Epithelial cell of proximal tubule (primary cell): ENCODE measurements around the gene FAM53A. TPM values are rescaled to one million over a fixed set of nuclear protein-coding genes. Genes with fewer than 3 reads are reported as not detected.

Experiments used
- DNase-seq: peaks from one replicate; pipeline ENCODE4 v3.0.0-alpha.2; 2011; ENCODE audit warnings: low read depth
- H3K4me3 ChIP-seq: 2 replicates; pipeline ENCODE4 v1.5.1; 2011; ENCODE audit warnings: low read depth, mild to moderate bottlenecking, low read length
- CTCF ChIP-seq: conservative IDR thresholded peaks from 2 replicates; pipeline ENCODE4 v1.5.1; 2012; ENCODE audit warnings: low read depth, mild to moderate bottlenecking, low read length
- total RNA-seq: library from RNA; depleted of rRNA; stranded (reverse); fragments of >200 nt; gene quantifications from 2 replicates; pipeline ENCODE4 v1.2.3, GENCODE V29; 2015

The FAM53A gene
- total RNA-seq, 1 donor from 2014 or later: 2.5 TPM

- DNase-seq: no peak
- no peak overlapping the region for H3K4me3 ChIP-seq
- no peak for TF ChIP-seq CTCF
Measured at GRCh38 chr4:1637580-1638271, 46.4 kb downstream of the FAM53A start.

GRCh38 chr4:1636490-1637211 lies 47.5 kb downstream of the FAM53A start:
- TF ChIP-seq CTCF: no peak

DNA sequence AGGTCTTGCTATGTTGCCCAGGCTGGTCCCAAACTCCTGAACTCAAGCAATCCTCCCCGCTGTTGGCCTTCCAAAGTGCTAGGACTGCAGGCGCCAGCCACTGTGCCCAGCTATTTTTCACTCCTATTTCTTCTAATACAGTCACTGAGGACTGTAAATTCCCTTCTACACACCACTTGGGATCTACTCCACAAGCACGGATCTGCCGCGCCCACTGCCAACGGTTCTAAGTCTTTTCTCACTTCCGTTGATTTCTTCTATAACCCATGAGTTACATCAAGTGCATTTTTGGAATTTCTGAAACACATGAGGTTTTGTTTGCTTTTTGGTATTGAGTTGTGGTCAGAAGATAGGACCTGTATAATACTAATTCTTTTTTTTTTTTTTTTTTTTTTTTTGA lies 48.6 kb downstream of the FAM53A start:
- no peak for TF ChIP-seq CTCF
- no peak for DNase-seq

More at GRCh38 chr4:1636490-1637211, 47.5 kb downstream of the FAM53A start:
- no peak for DNase-seq
- H3K4me3 ChIP-seq: no peak overlapping the region

GRCh38 chr4:1633993-1634392 lies 50.1 kb downstream of the FAM53A start:
- no peak for DNase-seq
- no peak for TF ChIP-seq CTCF
- H3K4me3 ChIP-seq: no peak overlapping the region

More for the DNA sequence above, 48.6 kb downstream of the FAM53A start:
- no peak overlapping the region for H3K4me3 ChIP-seq

DNA sequence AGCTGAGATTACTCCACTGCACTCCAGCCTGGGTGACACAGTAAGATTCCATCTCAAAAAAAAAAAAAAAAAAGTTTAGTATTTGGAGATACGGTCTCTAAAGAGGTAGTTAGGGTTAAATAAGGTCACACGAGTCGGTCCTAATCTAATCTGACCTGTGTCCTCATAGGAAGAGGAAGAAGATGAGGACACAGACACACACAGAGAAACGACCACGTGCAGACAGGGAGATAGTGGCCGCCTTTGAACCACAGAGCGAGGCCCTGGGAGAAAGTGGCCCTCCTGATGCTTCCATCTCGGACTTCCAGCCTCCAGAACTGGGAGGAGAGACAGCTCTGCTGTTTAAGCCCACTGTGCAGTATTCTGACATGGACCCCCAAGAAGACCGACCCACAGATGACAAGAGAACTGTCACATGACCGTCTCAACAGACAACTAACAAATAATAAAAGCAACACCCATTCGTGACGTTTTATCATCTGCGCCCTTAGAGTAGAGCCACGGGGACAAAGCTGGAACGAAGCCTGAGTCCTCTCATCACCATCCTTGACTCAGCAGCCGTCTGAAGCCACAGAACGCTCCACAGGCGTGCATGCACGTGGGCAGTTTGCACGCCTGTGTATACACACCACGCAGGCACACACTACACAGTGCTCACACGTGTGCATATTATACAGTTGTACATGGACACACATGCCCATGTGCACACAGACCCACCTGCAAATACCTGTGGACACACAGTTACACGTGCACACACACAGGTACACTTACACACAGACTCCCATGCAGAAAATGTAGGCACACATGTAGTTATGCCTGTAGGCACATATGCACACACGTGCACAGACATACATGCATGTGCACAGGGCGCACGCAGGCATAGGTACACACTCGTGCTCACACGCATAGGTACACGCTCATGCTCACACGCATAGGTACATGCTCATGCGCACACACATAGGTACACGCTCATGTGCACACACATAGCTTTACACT lies 51.7 kb downstream of the FAM53A start:
- H3K4me3 ChIP-seq: no peak overlapping the region
- DNase-seq: no peak
- TF ChIP-seq CTCF: no peak

DNA sequence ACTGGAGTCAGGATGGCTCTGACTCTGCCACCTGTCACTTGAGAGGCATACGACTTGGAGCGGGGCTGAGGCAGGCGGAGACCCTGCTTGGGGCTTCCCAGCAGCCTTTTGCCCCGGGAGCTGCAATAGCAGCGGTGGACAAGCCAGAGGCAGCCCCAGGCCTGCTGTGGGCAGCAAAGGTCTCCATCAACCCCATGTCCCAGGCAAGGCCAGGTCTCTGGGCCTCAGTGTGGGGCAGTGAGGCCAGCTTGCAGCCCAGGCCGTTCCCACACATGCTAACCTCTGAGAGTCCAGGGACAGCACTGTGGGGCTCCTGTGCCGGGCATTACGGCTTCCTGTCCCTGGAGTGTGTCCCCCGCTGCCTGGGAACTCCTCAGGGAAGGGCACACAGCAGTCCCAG lies 53.0 kb downstream of the FAM53A start:
- DNase-seq: no peak
- TF ChIP-seq CTCF: no peak
- no peak overlapping the region for H3K4me3 ChIP-seq
